H1 (cell line): Measurements from ENCODE around the gene USP49. TPM values are rescaled to one million over a fixed set of nuclear protein-coding genes. Genes with fewer than 3 reads are reported as not detected.

Experiments used
- MAFK ChIP-seq: IDR thresholded peaks from 2 replicates; pipeline ENCODE4 v1.6.1; 2012; ENCODE audit warnings: low read depth, mild to moderate bottlenecking, improper control_type of control experiment, low read length
- POU5F1 ChIP-seq: IDR thresholded peaks from 2 replicates; pipeline ENCODE4 v1.6.1; 2011; ENCODE audit warnings: low read depth, mild to moderate bottlenecking, low read length, moderate library complexity
- RAD21 ChIP-seq, 2 experiments: IDR thresholded peaks in 1 of 2; conservative IDR thresholded peaks in 1 of 2; 2 replicates each; pipeline ENCODE4 v1.6.1; 2011; ENCODE audit warnings: low read depth in 2 of 2, low read length in 2 of 2, improper control_type of control experiment in 1 of 2, inconsistent platforms in 1 of 2, mild to moderate bottlenecking in 1 of 2, moderate library complexity in 1 of 2
- polyA plus RNA-seq, 7 experiments: library from polyadenylated mRNA; depleted of rRNA in 3 of 7; stranded (reverse) in 5 of 7; unstranded in 2 of 7; fragments of >200 nt in 5 of 7; fragments of 200-250 nt in 2 of 7; gene quantifications; 1 replicate in 5 of 7; 2 replicates in 1 of 7; 4 replicates in 1 of 7; pipeline versions ENCODE4 v1.2.1 to v1.2.3, GENCODE V29; 2011 to 2013; ENCODE audit warnings: missing spikeins in 2 of 7, mixed read lengths in 2 of 7
- total RNA-seq: library from RNA; stranded (reverse); fragmentation: NEBNext Ultra II Directional; extraction: Animal tissue kit (Norgen Biotek cat#: 25700); gene quantifications from 2 replicates; pipeline ENCODE4 v1.2.1, GENCODE V29; 2021

USP49 gene
- total and polyA plus RNA-seq, 2 of the 8 experiments (the other 6 are each of a cell fraction or from before 2014, with no cell fraction given) = 6.9 to 24.4 TPM

DNA sequence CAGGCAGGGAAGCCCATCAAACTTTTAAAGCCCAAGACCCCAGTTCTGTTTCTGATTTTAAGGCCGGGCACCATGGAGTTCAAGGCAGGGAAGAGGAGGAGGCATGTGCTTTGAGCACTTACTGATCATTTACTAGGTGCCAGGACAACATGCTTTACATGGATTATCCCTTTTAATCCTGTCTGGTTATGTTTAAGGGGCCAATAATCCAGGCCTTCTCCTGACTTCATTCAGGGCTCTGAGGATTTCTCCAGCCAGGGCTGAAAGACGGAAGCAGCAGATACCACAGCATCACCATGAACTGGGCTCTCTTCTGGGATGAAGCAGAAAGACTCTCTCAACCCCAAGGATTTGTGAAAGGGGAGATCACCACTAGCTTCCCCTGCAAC, 42.3 kb upstream of the USP49 start (continued):
- TF ChIP-seq MAFK (no peak), POU5F1 (no peak), RAD21 (IDR thresholded peaks at IDR 0.05 in 1 of 2, conservative IDR thresholded peaks at IDR 0.05 in 1 of 2; ENCODE audit: low read depth in 2 of 2, low read length in 2 of 2) (no peak)
